Jurkat, Clone E6-1 (cell line): ENCODE results near the gene TBXAS1.
A peak's percentile ranks its signal among the peaks of the same experiment; 100 is the strongest.

ENCODE experiments used
- DNase-seq: peaks from one replicate; pipeline ENCODE4 v3.0.0-alpha.2; 2011; ENCODE audit warnings: low read depth, low spot score
- H3K4me3 ChIP-seq: 2 replicates; pipeline ENCODE4 v1.5.1; 2011; ENCODE audit warnings: mild to moderate bottlenecking, low read length, control low read depth, moderate library complexity

Gene TBXAS1

DNA sequence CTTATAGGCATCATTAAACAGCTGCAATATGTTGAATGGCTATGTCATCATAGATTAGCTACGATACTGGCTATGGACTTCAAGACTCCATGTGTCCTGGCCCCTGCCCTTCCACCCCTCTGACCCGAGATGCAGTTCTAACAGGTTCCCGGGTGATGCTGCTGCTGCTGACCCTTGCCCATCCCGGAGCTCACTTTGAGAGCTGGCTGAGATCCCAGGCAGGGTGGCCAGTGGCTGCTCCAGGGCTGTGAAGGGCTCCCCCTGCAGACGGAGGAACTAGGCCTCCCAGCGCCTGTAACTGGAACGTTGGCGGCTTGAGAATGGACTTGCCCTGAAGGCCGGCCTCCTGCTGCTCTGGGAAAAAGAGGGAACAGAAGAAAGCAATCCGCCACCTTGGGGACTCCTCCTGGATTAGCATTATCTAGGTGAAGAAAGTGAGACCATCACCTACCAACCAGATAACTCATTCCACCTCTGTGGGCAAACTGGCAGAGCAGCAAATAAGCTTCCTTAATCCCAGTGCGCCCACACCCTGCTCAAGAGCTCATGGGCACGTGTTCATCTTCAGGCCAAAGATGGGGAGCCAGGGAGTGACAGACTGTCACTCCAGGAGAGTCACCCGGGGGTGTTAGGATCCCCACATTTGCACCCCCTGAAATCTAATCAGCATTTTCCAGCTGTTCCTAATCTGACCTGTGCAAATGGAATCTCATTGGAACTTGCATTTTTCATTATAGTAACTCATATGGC is 176.9 kb downstream of the TBXAS1 start:
- DNase-seq = no peak
- H3K4me3 ChIP-seq = no peak overlapping the region

DNA sequence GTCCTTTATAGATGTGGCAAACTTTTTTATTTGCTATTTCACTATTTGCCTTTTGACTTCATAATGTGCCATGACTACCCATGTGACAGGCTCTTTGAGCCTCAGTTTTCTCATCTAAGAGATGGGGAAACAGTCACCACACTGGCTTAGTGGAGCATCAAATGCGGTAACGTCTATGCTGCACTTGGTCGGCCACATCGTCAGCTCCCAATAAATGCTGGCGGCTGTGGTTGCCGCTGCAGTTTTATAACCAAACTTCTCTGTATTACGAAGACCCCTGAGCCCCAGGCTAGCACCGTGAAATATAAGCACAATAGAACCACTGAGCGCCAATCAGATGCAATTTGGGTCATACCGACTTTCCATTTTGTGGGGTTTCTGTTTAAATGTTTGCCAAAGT is 177.5 kb downstream of the TBXAS1 start:
- no peak overlapping the region for H3K4me3 ChIP-seq
- no peak for DNase-seq

DNA sequence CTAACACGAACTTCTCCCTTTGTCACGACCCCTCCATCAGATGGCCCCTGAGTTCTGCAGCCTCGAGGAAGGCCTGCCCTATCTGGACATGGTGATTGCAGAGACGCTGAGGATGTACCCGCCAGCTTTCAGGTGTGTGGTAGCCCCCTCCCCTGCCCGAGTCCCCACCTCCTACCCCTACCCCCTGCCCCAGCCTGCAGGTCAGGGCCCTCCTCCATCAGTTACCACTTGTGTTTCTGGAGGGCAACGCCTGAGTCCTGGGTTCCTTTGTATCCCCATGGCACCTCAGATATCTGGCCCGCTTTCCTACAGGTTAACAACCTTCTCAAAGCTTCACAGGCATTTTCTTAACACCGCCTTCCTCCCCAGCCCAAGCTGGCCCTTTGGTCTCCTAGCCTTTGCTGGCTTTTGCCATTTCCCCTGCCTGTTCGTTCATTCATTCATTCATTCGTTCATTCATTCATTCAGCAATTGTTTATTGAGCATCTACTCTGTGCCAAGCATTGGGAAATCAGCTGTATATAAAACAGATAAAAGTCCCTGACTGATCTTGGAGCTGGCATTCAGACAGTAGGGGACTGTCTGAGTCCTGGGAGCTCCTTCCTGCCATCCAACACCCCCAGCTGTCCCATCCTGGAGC is 178.1 kb downstream of the TBXAS1 start:
- H3K4me3 ChIP-seq = no peak overlapping the region
- DNase-seq = no peak

DNA sequence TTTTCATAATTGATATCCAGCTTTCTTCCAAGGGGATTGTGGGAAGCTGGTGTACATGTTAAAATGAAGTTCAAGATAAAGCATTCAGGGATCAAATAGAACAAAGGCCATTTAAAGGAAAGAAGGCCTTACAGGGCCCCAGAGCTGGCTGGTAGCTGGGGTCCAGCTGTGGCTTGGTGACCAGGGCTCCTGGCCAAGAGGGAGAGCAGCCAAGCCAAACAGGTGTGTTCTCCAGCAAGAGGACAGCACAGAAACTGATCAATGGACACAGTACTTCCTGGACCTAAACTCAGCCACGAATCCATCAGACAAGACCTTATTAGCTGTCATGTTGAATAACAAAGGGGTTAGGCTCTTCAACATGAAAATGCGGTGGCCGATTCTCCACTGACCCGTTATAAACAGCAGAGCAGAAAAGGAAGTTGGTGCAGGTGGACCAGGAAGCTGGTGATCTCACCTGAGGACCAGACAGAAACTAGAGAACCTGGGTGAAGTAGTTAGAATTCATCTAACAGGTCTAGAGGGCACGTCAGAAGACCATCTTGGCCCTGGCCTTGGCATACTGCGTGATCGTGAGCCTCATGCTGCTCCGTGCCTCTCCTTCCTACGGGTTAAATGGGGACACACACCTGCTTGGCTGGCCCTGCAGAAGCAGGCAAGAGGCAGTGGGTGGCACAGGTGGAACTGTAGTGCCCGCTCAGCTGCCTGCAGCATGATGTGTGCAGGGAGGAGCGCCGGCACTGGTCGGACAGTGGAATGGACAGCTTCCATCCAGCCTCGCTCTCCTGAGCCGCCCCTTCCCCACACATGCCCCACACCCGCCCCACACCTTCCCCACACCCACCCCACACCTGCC is 179.9 kb downstream of the TBXAS1 start:
- no peak for DNase-seq
- no peak overlapping the region for H3K4me3 ChIP-seq

DNA sequence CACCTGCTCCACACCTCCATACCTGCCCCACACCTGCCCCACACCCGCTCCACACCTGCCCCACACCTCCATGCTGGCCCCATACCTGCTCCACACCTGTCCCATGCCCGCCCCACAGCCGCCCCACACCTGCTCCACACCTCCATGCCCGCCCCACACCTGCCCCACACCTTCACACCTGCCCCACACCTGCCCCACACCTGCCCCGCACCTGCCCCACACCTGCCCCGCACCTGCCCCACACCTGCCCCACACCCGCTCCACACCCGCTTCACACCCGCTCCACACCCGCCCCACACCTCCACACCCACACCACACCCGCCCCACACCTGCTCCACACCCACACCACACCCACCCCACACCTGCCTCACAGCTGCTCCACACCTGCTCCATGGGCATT is 180.7 kb downstream of the TBXAS1 start:
- no peak for DNase-seq

DNA sequence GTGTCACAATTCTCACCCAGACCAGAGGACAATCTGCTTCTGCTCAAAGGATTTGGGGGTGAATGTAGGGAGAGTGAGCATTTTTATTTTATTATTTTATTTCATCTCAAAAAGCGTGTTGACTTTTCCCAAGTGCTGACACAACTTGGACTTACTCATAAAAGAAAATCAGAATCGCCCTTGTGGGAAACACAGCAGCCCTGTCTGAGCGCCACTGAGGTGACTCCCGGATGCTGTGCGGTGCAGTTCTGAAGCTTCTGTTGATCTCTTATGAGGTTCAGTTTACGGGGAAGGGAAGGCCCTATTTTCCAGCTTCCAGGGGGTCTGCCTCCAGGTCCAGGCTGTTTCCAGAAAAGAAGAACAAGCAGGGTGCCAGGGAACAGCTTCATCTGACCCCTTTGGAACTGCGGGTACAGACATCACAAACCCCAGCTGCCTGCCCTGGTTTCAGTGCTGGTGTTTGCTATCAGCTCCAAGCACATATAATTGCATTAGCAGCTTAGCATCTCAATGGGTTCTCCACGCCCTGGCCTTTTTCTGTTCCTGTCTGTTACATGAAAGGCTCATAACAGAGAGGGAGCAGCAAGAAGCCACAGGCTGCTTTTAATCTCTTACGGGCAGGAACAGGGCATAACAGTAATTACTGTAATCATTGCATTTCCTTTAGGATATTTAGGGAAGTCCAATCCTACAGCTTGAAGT is 181.3 kb downstream of the TBXAS1 start:
- peak; percentile 9 for DNase-seq
- no peak overlapping the region for H3K4me3 ChIP-seq

More for the DNA sequence above, 180.7 kb downstream of the TBXAS1 start:
- H3K4me3 ChIP-seq = no peak overlapping the region

DNA sequence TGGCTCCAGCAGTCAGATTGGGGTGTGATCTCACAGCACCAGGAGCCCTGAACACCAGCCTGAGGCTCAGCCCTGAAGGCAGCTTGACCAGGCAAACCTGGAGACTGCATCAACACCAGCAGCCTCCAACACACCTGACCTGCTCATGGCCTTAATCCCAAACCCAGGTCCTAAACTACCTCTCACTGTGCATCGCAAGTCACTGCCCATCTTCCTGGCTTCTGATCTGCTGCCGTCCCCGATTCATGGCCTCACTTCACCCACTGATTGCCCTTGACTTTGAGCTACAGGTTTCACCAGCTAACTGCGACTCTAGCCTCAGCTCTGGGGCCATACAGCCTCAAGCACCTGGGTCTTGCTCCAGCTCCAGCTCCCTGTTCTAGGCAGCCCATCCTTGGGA is 184.6 kb downstream of the TBXAS1 start:
- DNase-seq = no peak
- H3K4me3 ChIP-seq = no peak overlapping the region

DNA sequence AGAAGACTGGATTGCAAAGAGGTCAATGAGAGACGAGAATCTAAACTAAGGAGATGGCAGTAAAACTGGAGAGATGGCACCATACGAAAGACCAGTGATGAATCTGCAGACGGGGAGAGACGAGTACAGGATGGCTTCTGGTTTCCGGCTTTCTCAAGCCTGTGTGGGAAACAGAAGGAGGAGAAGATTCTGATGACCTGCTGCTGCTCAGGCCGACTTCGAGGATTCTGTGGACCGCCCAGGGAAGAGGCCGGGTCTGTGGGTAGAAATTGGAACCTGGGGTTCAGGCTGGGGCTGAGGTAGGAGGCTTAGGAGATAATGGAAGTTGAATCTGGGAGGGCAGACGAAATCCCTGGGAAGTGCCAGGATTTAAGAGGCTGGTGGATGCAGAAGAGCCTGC is 185.1 kb downstream of the TBXAS1 start:
- H3K4me3 ChIP-seq = no peak overlapping the region
- DNase-seq = no peak

DNA sequence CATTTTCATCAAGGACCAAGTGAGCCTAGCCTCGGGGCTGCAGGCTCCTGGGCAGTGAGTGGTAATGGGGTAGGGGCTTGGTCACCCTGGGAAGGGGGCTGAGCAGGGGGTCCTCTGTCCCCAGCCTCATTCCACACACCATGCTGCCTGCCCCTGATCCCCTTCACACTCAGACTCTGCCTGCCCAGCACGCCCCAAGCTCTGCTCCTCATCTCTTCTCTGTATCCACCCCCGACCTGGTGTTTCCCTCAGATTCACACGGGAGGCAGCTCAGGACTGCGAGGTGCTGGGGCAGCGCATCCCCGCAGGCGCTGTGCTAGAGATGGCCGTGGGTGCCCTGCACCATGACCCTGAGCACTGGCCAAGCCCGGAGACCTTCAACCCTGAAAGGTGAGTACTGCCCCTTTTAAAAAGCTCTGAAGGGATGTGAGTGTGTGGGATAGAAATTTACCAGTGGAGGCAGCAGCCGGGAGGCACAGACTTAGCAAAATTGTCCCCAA is 186.5 kb downstream of the TBXAS1 start:
- H3K4me3 ChIP-seq = no peak overlapping the region
- no peak for DNase-seq

DNA sequence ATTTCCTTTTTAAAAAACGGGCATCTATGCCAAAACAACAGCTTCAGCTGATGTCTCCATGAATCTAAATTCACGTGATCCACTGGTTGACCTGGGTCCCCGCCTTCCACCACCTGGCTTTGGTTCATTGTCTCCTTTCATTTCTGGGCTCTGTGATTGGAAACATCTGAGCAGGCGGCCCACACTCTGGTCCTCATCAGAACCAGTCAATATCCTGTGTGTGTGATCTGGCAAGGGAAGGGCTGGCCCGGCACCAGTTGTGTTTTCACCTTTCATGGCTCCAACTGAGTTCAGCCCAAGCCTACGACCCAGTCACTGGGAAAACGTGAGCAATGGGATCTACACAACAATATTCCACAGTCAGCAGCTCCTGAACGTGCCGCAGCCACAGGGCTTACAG is 187.5 kb downstream of the TBXAS1 start:
- no peak overlapping the region for H3K4me3 ChIP-seq
- no peak for DNase-seq

DNA sequence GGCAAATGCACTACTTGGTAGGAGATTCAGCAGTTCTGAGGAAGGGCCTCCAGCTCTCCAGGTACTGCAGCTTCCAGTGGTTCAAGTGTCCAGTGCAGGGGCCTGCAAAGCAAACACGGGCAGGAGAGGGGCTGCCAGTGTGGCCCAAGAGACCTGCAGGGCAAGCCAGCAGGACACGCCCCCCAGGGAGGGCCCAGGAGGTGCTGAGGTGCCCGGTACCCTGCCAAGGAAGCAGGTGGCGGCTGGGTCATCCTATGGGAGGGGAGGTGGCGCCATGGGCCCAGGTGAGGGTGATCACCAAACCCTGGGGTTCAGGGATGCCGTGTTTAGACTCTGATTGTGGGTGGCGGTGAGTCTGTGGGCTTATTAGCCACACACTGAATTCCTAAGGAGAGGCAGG is 188.0 kb downstream of the TBXAS1 start:
- DNase-seq = no peak
- no peak overlapping the region for H3K4me3 ChIP-seq

DNA sequence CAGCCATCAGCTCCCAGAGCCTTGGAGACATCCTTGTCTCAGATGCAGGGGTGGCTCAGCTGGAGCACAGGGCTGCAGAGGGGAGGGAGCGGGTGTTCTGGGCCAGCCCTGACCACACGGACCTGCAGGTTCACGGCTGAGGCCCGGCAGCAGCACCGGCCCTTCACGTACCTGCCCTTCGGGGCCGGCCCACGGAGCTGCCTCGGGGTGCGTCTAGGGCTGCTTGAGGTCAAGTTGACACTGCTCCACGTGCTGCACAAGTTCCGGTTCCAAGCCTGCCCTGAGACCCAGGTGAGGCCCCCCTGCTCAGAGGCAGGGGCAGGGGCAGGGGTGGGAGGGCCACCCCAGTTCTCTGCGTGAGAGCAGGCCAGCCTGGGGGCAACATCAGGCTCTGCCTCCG is 188.5 kb downstream of the TBXAS1 start:
- no peak overlapping the region for H3K4me3 ChIP-seq

DNA sequence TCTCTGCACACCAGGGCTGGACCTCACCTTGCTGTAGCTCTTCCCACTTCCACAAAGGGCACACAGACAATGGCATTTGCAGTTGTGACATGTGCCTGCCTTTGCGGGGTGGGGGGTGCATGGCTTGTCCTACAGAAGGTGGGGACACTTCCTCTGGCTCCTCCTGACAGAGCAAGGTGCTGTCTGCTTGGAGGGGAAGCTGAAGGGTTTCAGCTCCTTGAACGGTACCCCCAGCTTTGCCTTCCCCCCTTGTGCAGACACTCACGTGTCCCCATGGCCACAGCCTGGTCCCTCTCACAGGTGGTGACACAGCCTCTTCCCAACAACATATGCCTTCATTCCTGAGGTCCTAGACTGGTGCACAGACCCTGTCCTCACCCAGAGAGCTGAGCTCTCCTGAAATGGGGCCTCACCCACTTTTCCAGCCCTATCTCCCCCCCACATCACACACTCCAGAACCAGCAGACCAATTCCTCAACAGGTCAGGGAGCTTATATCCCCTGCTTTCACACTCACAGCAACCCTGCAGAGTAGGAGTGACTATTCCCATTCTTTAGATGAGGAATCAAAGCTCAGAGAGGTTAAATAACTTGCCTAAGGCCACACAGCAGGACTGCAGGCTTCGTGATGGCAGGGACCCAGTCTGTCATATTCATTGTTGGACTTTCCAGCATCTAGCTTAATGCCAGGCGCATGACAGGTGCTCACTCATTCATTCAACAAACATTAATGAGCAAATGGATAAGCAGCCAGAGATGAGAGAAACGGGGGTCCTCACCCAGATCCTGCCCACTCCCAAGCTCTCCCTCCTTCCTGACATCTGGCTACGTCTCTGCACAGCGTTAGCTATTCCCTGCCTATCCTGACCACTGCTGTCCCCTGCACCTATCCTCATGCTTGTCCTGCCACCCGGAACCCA is 189.3 kb downstream of the TBXAS1 start:
- H3K4me3 ChIP-seq = no peak overlapping the region
- no peak for DNase-seq

More for the DNA sequence above, 188.5 kb downstream of the TBXAS1 start:
- no peak for DNase-seq

DNA sequence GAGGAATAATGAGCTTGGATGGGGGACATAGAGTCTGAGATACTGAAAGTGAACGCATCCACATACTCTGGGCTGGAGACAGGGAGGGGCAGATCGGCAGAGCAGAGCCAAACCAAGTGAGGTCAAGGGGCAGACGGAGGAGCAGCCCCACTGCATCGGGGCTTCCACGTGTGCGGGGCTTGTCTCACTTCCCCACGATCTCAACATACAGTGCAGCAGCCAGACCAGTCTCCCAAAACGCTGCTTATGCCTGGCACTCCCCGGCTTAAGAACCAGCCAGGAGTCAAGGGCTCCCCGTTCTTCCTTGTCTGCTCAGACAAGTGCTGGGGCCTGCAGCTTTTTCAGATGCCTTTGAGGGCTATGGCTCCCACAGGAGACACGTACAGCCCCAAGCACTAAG is 190.1 kb downstream of the TBXAS1 start:
- no peak overlapping the region for H3K4me3 ChIP-seq
- DNase-seq = no peak

DNA sequence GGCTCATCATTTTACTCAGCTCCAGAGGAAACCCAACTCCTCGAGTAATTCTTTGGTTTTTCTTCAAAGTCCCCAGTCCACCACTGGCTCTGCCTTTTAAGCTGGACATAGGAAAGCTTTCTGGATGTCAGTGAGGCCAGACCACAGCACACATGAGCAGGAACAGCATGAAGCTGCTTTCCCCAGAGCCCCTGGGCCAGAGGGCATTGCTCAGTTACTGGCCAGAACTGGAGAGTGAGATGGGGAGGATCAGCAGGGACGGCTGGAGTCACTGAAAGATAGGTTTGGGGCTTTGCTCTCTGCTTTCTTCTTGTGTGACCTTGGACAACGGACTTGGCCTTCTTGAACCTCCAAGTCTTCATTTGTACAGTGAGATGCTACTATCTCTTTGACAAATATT is 190.5 kb downstream of the TBXAS1 start:
- DNase-seq = no peak
- H3K4me3 ChIP-seq = no peak overlapping the region

DNA sequence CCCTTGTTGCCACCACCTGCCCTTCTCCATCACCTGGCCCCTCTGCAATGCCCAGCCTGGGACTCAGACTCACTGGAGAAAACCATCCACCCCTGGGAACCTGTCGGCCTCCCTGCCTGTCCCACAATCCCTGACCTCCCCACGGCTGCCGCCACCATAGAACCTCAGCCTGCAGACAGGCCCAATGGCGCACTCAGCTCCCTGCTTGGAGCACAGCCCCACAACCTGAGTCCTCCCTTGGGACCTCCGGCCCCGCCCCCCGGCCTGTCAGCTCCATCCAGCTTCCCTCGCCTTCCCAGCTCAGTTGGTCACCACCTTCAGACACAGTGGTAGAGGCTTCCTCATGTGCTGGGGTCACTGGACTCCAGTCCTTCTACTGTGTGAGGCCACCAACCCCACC is 192.5 kb downstream of the TBXAS1 start:
- DNase-seq = no peak
- no peak overlapping the region for H3K4me3 ChIP-seq

DNA sequence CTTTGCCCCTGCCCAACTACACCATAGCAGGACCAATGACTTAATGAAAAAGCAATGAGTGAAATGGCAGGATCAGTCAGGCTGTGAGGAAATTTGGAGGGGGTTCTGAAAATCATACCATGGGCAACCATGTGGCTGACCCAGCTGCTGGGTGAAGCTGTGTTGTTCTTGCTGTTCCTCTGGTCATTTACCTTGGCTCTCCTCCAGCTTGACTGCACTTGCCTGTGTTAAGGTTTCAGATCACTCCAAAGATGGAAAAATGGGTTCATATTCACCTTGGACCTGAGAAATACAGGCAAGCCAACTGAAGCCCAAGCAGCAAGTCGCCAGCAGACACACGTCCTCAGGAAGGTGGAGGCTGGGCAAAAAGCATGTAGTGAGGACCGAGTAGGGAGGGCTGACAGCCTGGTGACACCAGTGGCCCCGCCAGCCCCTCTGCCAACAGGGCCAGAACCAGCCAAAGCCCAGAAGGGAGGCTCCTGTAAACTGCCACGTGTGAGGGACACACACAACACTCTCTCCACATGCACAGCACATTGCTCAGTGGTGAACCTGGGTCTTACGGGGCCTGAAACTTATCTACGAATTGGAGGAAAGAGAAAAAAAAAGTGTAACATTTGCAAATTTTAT is 193.6 kb downstream of the TBXAS1 start:
- no peak overlapping the region for H3K4me3 ChIP-seq
- no peak for DNase-seq

DNA sequence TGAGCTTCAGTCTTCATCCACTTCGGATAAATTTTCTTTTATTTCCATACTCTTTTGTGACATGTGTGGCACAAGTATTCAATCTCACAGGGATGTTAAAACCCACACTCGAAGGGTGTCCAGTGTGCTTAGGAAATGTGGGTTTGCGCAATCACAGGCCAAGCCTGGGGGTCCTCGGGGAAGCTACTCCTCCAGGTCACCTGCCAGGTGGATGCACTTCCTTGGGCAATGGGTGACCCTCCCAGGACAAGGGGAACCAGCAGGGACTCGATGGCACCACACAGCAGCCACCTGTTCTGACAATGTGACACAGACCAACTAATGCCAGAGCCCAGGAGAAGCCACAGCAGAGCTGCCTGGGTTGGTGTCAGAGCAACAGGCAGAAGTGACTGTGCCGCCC is 194.7 kb downstream of the TBXAS1 start:
- no peak overlapping the region for H3K4me3 ChIP-seq
- DNase-seq = no peak
